Astrocyte (in vitro differentiated cells and primary cell): ENCODE measurements around the gene GREB1.

Experiments
- EZH2 ChIP-seq: IDR thresholded peaks from 2 replicates; pipeline ENCODE4 v1.6.1; 2012; ENCODE audit warnings: mild to moderate bottlenecking, low read length, inconsistent platforms; ENCODE audit not compliant: insufficient read depth
- TF ChIP-seq, protein P1 (sequence below): IDR thresholded peaks from 2 replicates; pipeline ENCODE4 v1.5.1; 2011; ENCODE audit warnings: low read depth, mild to moderate bottlenecking, inconsistent platforms, low read length, moderate library complexity; ENCODE audit not compliant: insufficient read depth

DNA sequence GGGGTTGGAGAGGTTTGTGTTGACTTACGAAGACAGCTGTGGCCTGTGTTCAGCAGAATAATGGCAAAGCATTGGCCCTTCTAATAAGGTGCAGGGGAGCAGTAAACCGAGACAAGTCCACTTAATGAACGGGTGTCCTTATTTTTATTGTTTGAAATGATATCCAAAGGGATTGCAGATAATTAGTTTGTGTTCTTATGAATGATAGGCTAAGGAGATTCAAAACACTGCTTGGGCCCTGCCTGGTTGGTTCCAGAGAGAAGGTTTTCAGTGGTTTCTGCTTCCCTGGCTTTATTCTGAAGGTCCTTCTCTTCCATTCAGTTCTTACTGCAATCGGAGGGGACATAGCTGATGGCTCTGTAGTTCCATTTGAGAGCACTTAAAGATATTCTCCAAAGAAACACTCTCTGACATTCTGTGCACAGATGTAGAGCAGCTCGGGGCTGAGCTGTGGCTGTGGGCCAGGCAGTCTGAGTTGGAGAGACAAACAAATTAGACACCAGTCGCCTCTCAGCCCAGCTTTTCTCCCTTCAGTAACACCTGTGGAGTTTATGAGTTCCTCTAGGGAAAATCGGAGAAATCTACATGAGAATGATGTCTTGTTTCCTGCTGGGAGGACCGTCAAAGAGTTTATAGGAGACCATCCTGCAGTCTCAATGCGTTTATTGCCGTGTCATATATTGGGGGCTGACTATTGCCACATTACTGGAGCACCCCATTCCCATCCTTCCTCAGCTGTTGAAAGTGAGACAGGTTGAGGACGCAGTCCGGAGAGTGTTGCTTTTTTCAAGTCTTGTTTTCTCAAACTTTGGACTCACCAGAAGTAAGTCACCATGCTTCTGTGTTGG lies 6.5 kb downstream of the GREB1 start:
- TF ChIP-seq, protein P1, sequence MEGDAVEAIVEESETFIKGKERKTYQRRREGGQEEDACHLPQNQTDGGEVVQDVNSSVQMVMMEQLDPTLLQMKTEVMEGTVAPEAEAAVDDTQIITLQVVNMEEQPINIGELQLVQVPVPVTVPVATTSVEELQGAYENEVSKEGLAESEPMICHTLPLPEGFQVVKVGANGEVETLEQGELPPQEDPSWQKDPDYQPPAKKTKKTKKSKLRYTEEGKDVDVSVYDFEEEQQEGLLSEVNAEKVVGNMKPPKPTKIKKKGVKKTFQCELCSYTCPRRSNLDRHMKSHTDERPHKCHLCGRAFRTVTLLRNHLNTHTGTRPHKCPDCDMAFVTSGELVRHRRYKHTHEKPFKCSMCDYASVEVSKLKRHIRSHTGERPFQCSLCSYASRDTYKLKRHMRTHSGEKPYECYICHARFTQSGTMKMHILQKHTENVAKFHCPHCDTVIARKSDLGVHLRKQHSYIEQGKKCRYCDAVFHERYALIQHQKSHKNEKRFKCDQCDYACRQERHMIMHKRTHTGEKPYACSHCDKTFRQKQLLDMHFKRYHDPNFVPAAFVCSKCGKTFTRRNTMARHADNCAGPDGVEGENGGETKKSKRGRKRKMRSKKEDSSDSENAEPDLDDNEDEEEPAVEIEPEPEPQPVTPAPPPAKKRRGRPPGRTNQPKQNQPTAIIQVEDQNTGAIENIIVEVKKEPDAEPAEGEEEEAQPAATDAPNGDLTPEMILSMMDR: no peak
- no peak for TF ChIP-seq EZH2
